ENCODE measurements around the gene GREB1.

The GREB1 gene

GRCh38 chr2:11667866-11668637 lies 134.2 kb downstream of the GREB1 start:
- no peak for DNase-seq

- DNase-seq = no peak
These were observed 135.8 kb downstream of the GREB1 start, which contains the start of gene NTSR2 for GRCh38 chr2:11669454-11670291. NTSR2 (minus strand) TSS chr2:11670195; CDS start chr2:11670129, 66 bp downstream.

GRCh38 chr2:11672407-11672806 lies 138.6 kb downstream of the GREB1 start:
- no peak for DNase-seq

GRCh38 chr2:11674983-11675382 lies 141.1 kb downstream of the GREB1 start:
- DNase-seq = no peak

GRCh38 chr2:11675423-11676112 lies 141.7 kb downstream of the GREB1 start:
- DNase-seq = no peak

GRCh38 chr2:11676640-11677039 lies 142.8 kb downstream of the GREB1 start:
- no peak for DNase-seq

GRCh38 chr2:11677136-11678055 lies 143.6 kb downstream of the GREB1 start:
- DNase-seq = no peak

- no peak for DNase-seq
These were observed 144.6 kb downstream of the GREB1 start for GRCh38 chr2:11678306-11678960.

GRCh38 chr2:11679016-11679415 lies 145.2 kb downstream of the GREB1 start:
- no peak for DNase-seq

- no peak for DNase-seq
These were observed 145.8 kb downstream of the GREB1 start for GRCh38 chr2:11679486-11680181.

- no peak for DNase-seq
These were observed 146.5 kb downstream of the GREB1 start for GRCh38 chr2:11680182-11680900.

GRCh38 chr2:11680901-11681721 lies 147.3 kb downstream of the GREB1 start:
- DNase-seq = no peak

GRCh38 chr2:11681722-11682589 lies 148.1 kb downstream of the GREB1 start:
- DNase-seq = no peak

GRCh38 chr2:11682590-11682915 lies 148.7 kb downstream of the GREB1 start:
- no peak for DNase-seq

GRCh38 chr2:11683476-11683875 lies 149.6 kb downstream of the GREB1 start:
- DNase-seq = no peak

GRCh38 chr2:11683966-11684365 lies 150.1 kb downstream of the GREB1 start:
- no peak for DNase-seq

- DNase-seq = no peak
These were observed 151.1 kb downstream of the GREB1 start for GRCh38 chr2:11684894-11685460.

GRCh38 chr2:11685906-11686470 lies 152.1 kb downstream of the GREB1 start:
- no peak for DNase-seq

Measured in SIG-M5 (cell line).